ENCODE data around the gene PAF1. TPM values are rescaled to one million over a fixed set of nuclear protein-coding genes. Genes with fewer than 3 reads are reported as not detected.

PAF1 gene
- total RNA-seq, 1 experiment from 2014 or later: 38.0 TPM

DNA sequence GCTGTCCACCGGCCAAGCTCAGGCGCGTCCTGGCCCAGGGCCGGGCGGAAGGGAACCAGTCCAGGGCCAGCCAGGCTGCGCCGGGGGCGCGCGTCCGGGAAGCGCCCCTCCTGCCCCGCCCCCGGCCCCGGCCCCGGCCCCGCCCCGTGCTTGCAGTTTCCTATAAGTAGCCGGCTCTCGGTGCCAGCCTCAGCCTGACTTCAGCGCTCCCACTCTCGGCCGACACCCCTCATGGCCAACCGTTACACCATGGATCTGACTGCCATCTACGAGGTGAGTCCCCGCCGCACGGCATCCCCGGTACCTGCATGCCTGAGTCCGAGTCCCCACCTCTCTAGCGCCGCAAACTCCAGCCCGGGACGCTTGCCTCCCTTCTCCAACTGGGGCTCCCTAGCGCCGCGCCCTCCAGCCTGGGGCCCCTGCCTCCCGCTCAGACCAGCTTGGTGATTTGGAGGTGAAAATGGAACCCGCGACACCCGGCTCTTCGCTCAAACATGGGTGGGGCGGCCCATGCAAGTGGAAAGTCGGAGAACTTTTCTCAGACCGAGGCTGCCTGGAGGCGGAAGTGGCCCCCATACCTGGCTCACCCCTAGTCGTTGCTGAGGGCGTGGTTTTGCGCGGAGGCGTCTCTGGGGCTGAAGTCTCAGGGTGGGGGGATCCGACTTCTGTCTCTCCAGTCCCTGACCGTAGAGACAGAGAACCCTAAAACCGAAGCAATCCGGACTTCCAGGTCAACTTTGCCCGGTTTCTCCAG lies 15.9 kb upstream of the PAF1 start, which contains the start of gene ZFP36:
Gene ZFP36, plus strand, starts transcription at position 192 of the 754 bp plus-strand sequence. Its CDS starts 58 bp downstream, at position 250.
- WGBS (ENCODE audit: extremely low coverage, insufficient read length, low lambda C conversion rate): no CpG with 5 or more reads among the region's 56 CpGs
- Histone ChIP-seq H2BK120ac (ENCODE audit: low read depth, low read length, poor library complexity, severe bottlenecking) (no peak within 1 kb of the TSS), H4K8ac (replicated peaks; ENCODE audit: insufficient read length, low read depth, low read length) (no peak within 1 kb of the TSS), H3K4me2 (ENCODE audit: insufficient read depth, insufficient read length, low read length) (peak within 1 kb of the TSS; percentile 74), H3K27ac (ENCODE audit: insufficient read length, low read depth, low read length) (no peak within 1 kb of the TSS), H3K27me3 (ENCODE audit: insufficient read depth, low read length) (no peaks in the 10 kb centered on the region), H3K79me1 (ENCODE audit: insufficient read depth, low read depth, low read length, poor library complexity, severe bottlenecking) (no peaks in the 10 kb centered on the region), H3K56ac (ENCODE audit: insufficient read length, low read depth, low read length) (no peak within 1 kb of the TSS), H4K20me1 (ENCODE audit: control insufficient read depth, insufficient read depth, insufficient read length) (peaks cover 2% of the 10 kb centered on the region), H3T11ph (ENCODE audit: low read length) (no peak within 1 kb of the TSS), H3K9me3 (ENCODE audit: control insufficient read depth, low read depth, low read length) (no peaks in the 10 kb centered on the region), H3K23me2 (ENCODE audit: insufficient read length, low read depth, low read length, poor library complexity, severe bottlenecking) (peaks cover 27% of the 10 kb centered on the region), H3K9ac (ENCODE audit: extremely low read depth, insufficient read length, low read length) (peak within 1 kb of the TSS; percentile 83), H4K91ac (ENCODE audit: insufficient read length, low read depth, low read length) (no peak within 1 kb of the TSS), H2AFZ (ENCODE audit: low read length) (no peak within 1 kb of the TSS), H2AK5ac (ENCODE audit: insufficient read length, low read length) (no peak within 1 kb of the TSS), H2BK15ac (ENCODE audit: low read depth, low read length) (no peak within 1 kb of the TSS), H3K14ac (ENCODE audit: insufficient read depth, low read length) (peak within 1 kb of the TSS; percentile 89), H3K18ac (ENCODE audit: insufficient read length, low read depth, low read length) (peak within 1 kb of the TSS; percentile 72), H4K5ac (ENCODE audit: insufficient read length, low read depth, low read length) (no peak within 1 kb of the TSS), H3K4me1 (ENCODE audit: insufficient read depth, low read length) (peaks cover 8% of the 10 kb centered on the region; the same call in 1 of the 2 replicates), H2BK20ac (ENCODE audit: low read depth, low read length, poor library complexity, severe bottlenecking) (no peak within 1 kb of the TSS), H2BK12ac (ENCODE audit: insufficient read length, low read depth, low read length) (no peak within 1 kb of the TSS), H3K79me2 (ENCODE audit: insufficient read depth, low read length) (peaks cover 3% of the 10 kb centered on the region; the same call in 1 of the 2 replicates), H3K23ac (ENCODE audit: insufficient read length, low read depth, low read length) (no peak within 1 kb of the TSS), H3K4ac (ENCODE audit: low read depth, low read length) (no peak within 1 kb of the TSS), H2BK5ac (ENCODE audit: insufficient read length, low read length) (no peak within 1 kb of the TSS)
- Mint-ChIP-seq H3K4me3 (peak within 1 kb of the TSS; percentile 83 to 92), H3K27me3 (ENCODE audit: low read depth) (no peaks in the 10 kb centered on the region), H3K36me3 (ENCODE audit: insufficient read depth in 1 of 3, low read depth in 3 of 3) (peaks cover 8 to 13% (median 11%) of the 10 kb centered on the region in 3 experiments), H3K27ac (peak within 1 kb of the TSS; percentile 67 to 98 (median 87); a peak in 6 of 7 replicates), H3K4me1 (peaks cover 42 to 56% of the 10 kb centered on the region in 2 experiments), H3K9me3 (no peaks in the 10 kb centered on the region)
- TF ChIP-seq, protein P1, sequence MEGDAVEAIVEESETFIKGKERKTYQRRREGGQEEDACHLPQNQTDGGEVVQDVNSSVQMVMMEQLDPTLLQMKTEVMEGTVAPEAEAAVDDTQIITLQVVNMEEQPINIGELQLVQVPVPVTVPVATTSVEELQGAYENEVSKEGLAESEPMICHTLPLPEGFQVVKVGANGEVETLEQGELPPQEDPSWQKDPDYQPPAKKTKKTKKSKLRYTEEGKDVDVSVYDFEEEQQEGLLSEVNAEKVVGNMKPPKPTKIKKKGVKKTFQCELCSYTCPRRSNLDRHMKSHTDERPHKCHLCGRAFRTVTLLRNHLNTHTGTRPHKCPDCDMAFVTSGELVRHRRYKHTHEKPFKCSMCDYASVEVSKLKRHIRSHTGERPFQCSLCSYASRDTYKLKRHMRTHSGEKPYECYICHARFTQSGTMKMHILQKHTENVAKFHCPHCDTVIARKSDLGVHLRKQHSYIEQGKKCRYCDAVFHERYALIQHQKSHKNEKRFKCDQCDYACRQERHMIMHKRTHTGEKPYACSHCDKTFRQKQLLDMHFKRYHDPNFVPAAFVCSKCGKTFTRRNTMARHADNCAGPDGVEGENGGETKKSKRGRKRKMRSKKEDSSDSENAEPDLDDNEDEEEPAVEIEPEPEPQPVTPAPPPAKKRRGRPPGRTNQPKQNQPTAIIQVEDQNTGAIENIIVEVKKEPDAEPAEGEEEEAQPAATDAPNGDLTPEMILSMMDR (conservative IDR thresholded peaks at IDR 0.05): no peak
- DNase-seq: peak; percentile 86
